GM12878 (cell line): ENCODE data around the gene PAQR5. TPM values are rescaled to one million over a fixed set of nuclear protein-coding genes. Genes with fewer than 3 reads are reported as not detected.

Experiments used
- ATAC-seq: fragments of 200-7000 bp; cut with Tn5 transposase; 3 replicates; pipeline ENCODE4 v1.9.1; 2020; ENCODE audit warnings: mild to moderate bottlenecking, moderate library complexity
- BruUV-seq: library from RNA; stranded (reverse); fragments of 400-500 nt; replicated peaks from 2 replicates; lab custom pipeline; 2021; lab: Mats Ljungman, UMichigan
- CTCF ChIA-PET: fragments of 300-600 bp; sonication (Branson Sonifier 250); formaldehyde crosslinking; extraction: SDS; loops from one replicate; lab custom pipeline; 2021; ENCODE audit warnings: inconsistent platforms; lab: Yijun Ruan, JAX
- POLR2A ChIA-PET: fragments of 350-600 bp; formaldehyde crosslinking; extraction: SDS; loops from one replicate; lab custom pipeline; 2021; ENCODE audit warnings: inconsistent platforms; lab: Charles Lee
- RAD21 ChIA-PET: fragments of 300-600 bp; sonication (Branson Sonifier 250); formaldehyde crosslinking; loops from one replicate; lab custom pipeline; 2023; ENCODE audit warnings: antibody characterized with exemption; ENCODE audit not compliant: unreplicated experiment; lab: Charles Lee
- SMC1A ChIA-PET: fragments of 300-600 bp; sonication (Branson Sonifier 250); formaldehyde crosslinking; loops from one replicate; lab custom pipeline; 2023; ENCODE audit not compliant: unreplicated experiment, uncharacterized antibody; lab: Charles Lee
- DNase-seq: peaks from one replicate; pipeline ENCODE4 v3.0.0-alpha.2; 2011; ENCODE audit warnings: low read depth, low spot score
- FAIRE-seq: peaks from 3 replicates; lab custom pipeline; 2011; peaks lifted over from hg19 to GRCh38; lab: Jason Lieb, UNC
- H2AFZ ChIP-seq: 2 replicates; pipeline ENCODE4 v1.6.0; 2011; ENCODE audit warnings: low read depth, low read length, control low read depth; ENCODE audit not compliant: control insufficient read depth
- H3K27ac ChIP-seq: 2 replicates; pipeline ENCODE4 v1.5.1; 2011; ENCODE audit warnings: control low read depth; ENCODE audit not compliant: control insufficient read depth, insufficient read depth
- H3K27me3 ChIP-seq, 2 experiments: replicated peaks in 1 of 2; 2 replicates each; pipeline versions ENCODE4 v1.6.0 to v1.6.1; 2011; ENCODE audit warnings: low read length in 1 of 2; ENCODE audit not compliant: control insufficient read depth in 2 of 2, insufficient read depth in 2 of 2
- H3K36me3 ChIP-seq, 2 experiments: 2 replicates each; pipeline ENCODE4 v1.5.1; 2011; ENCODE audit warnings: low read length in 1 of 2; ENCODE audit not compliant: control insufficient read depth in 2 of 2, insufficient read depth in 2 of 2
- H3K4me1 ChIP-seq: 2 replicates; pipeline ENCODE4 v1.6.1; 2011; ENCODE audit warnings: mild to moderate bottlenecking, low read length, moderate library complexity, mixed read lengths; ENCODE audit not compliant: control insufficient read depth, insufficient read depth
- H3K4me2 ChIP-seq: 2 replicates; pipeline ENCODE4 v1.6.0; 2011; ENCODE audit warnings: control low read depth; ENCODE audit not compliant: control insufficient read depth, insufficient read depth
- H3K4me3 ChIP-seq: fragments of 200-600 bp; sonication (generic); 2 replicates; pipeline ENCODE4 v1.5.1; 2016
- H3K79me2 ChIP-seq: 2 replicates; pipeline ENCODE4 v1.6.0; 2011; ENCODE audit warnings: low read length; ENCODE audit not compliant: control insufficient read depth, insufficient read depth
- H3K9ac ChIP-seq: 2 replicates; pipeline ENCODE4 v1.8.0; 2011; ENCODE audit warnings: low read length, control low read depth, mixed read lengths; ENCODE audit not compliant: control insufficient read depth, insufficient read depth
- H3K9me3 ChIP-seq: replicated peaks from 3 replicates; pipeline ENCODE4 v1.5.1; 2011; ENCODE audit warnings: mild to moderate bottlenecking, low read length; ENCODE audit not compliant: control insufficient read depth, insufficient read depth
- H4K20me1 ChIP-seq: 2 replicates; pipeline ENCODE4 v1.6.0; 2011; ENCODE audit not compliant: control insufficient read depth, insufficient read depth
- BCL11A ChIP-seq: IDR thresholded peaks from 2 replicates; pipeline ENCODE4 v1.6.1; 2011; ENCODE audit warnings: low read depth, low read length
- CBX5 ChIP-seq: sonication (generic); IDR thresholded peaks from 2 replicates; pipeline ENCODE4 v1.6.1; 2016; ENCODE audit warnings: low read depth, moderate library complexity, mild to moderate bottlenecking, inconsistent platforms
- SMAD5 ChIP-seq: IDR thresholded peaks from 2 replicates; pipeline ENCODE4 v1.6.1; 2016; ENCODE audit warnings: antibody characterized with exemption, low read depth
- ZNF384 ChIP-seq: IDR thresholded peaks from 2 replicates; pipeline ENCODE4 v1.6.1; 2012; ENCODE audit warnings: low read depth, mild to moderate bottlenecking, low read length, improper control_type of control experiment, borderline replicate concordance
- WGBS: methylation state at CpG from one replicate; pipeline ENCODE4 v1.1.6; 2016; ENCODE audit warnings: low lambda C conversion rate; ENCODE audit not compliant: insufficient replicate concordance, insufficient coverage; ENCODE audit errors: missing lambda C conversion rate; 5-methylcytosine and 5-hydroxymethylcytosine counted together
- in situ Hi-C: fragments of 300-500 bp; cut with MboI; formaldehyde crosslinking; loops from 9 replicates; pipeline ENCODE4 v1.14.3; 2018; ENCODE audit warnings: mixed read lengths
- intact Hi-C: fragments of 100-400 bp; cut with micrococcal nuclease; formaldehyde crosslinking; loops from one replicate; pipeline ENCODE4 v1.14.2; 2022; ENCODE audit not compliant: unreplicated experiment
- polyA plus RNA-seq, 11 experiments: library from polyadenylated mRNA; depleted of rRNA in 4 of 11; unstranded in 6 of 11; stranded (reverse) in 5 of 11; fragments of >200 nt; fragmentation: Nextera tagmentation in 4 of 11; fragmentation: Illumina TruSeq in 1 of 11; extraction: Ambion mirVana in 4 of 11; extraction: Trizol in 1 of 11; gene quantifications; 1 replicate in 1 of 11; 2 replicates in 10 of 11; pipeline versions ENCODE4 v1.2.1 to v1.2.3, GENCODE V29; 2011 to 2016; ENCODE audit warnings: inconsistent platforms in 2 of 11, missing spikeins in 2 of 11, low read depth in 1 of 11
- total RNA-seq, 4 experiments: library from RNA; depleted of rRNA in 3 of 4; stranded (reverse); fragments of >200 nt in 3 of 4; fragmentation: Illumina TruSeq in 1 of 4; extraction: Trizol in 1 of 4; gene quantifications; 2 replicates each; pipeline versions ENCODE4 v1.2.1 to v1.2.3, GENCODE V29; 2013 to 2021
- TF ChIP-seq, protein P1 (sequence below): fragments of 450-650 bp; IDR thresholded peaks from 2 replicates; pipeline ENCODE4 v1.6.1; 2017; ENCODE audit warnings: low read depth, mild to moderate bottlenecking, moderate library complexity
- TF ChIP-seq, protein P2 (sequence below): fragments of 450-650 bp; IDR thresholded peaks from 2 replicates; pipeline ENCODE4 v1.6.1; 2016; ENCODE audit warnings: mild to moderate bottlenecking
- TF ChIP-seq, protein P3 (sequence below): fragments of 450-650 bp; formaldehyde crosslinking; IDR thresholded peaks from 2 replicates; pipeline ENCODE4 v1.5.0; 2022; ENCODE audit warnings: mild to moderate bottlenecking, missing genetic modification characterization

Gene PAQR5
- total and polyA plus RNA-seq, 10 of the 15 experiments (the other 5 are each of a cell fraction or from before 2014, with no cell fraction given) = 0.02 to 0.03 TPM; not detected in 8

DNA sequence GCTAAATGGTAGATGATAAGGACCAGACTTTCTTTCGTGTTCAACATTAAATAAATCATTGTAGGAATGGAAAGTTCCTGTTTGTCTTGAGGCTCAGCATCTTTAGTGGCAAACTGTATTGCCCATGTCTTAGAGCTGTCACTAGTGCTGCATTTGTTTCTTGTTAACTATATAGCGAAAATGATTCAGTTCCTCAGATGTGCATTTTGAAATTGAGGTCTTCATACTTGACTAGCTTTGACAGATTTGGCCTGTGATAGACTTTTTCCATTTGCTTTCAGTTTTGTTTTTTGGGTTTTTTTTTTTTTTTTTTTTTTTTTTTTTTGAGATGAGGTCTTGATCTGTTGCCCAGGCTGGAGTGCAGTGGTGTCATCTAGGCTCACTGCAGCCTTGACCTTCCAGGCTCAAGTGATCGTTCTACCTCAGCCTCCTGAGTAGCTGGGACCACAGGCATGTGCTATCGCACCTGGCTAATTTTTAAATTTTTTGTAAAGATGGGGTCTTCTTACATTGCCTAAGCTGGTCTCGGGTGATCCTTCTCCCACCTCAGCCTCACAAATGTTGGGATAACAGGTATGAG, 144.4 kb downstream of the PAQR5 start:
- Histone ChIP-seq H3K4me3 (peak overlapping the region; percentile 23; the same call in 1 of the 2 replicates), H3K79me2 (no peaks in the 10 kb centered on the region), H3K4me2 (peak overlapping the region; percentile 33), H3K9me3 (no peaks in the 10 kb centered on the region), H3K9ac (no peak overlapping the region), H3K36me3 (peaks cover 5 to 35% of the 10 kb centered on the region in 2 experiments), H4K20me1 (no peaks in the 10 kb centered on the region), H3K27me3 (no peaks in the 10 kb centered on the region), H2AFZ (peak overlapping the region; percentile 1; the same call in 1 of the 2 replicates), H3K27ac (peak overlapping the region; percentile 1; the same call in 1 of the 2 replicates), H3K4me1 (no peaks in the 10 kb centered on the region; the same call in 1 of the 2 replicates)
- 69% methylated on average over 5 of the region's 5 CpGs for WGBS
- ChIA-PET RAD21 (interaction anchor here (0.7 to 1.3 kb wide), 2 partner anchors 10 to 1314 kb away, joined by 4 to 5 read pairs; partner anchors contain the start of gene RPLP1), POLR2A (interaction anchor here (0.6 to 0.7 kb wide), 4 partner anchors 9 to 360 kb away, joined by 4 to 9 read pairs (median 5); no protein-coding TSS in a partner anchor), CTCF (interaction anchor here (1.2 to 1.4 kb wide), 2 partner anchors 20 to 32 kb away, joined by 3 to 5 read pairs; no protein-coding TSS in a partner anchor), SMC1A (interaction anchor here (0.7 to 1.6 kb wide), 2 partner anchors 9 kb away, joined by 3 to 6 read pairs; partner anchors contain the start of gene RPLP1)
- ATAC-seq = peak; percentile 89
- in situ Hi-C loops (no loop called here), intact Hi-C loops (no loop called here)
- DNase-seq = no peak
- no peak for TF ChIP-seq SMAD5
- TF ChIP-seq BCL11A = no peak
- TF ChIP-seq, protein P1, sequence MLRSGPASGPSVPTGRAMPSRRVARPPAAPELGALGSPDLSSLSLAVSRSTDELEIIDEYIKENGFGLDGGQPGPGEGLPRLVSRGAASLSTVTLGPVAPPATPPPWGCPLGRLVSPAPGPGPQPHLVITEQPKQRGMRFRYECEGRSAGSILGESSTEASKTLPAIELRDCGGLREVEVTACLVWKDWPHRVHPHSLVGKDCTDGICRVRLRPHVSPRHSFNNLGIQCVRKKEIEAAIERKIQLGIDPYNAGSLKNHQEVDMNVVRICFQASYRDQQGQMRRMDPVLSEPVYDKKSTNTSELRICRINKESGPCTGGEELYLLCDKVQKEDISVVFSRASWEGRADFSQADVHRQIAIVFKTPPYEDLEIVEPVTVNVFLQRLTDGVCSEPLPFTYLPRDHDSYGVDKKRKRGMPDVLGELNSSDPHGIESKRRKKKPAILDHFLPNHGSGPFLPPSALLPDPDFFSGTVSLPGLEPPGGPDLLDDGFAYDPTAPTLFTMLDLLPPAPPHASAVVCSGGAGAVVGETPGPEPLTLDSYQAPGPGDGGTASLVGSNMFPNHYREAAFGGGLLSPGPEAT = no peak
- TF ChIP-seq, protein P2, sequence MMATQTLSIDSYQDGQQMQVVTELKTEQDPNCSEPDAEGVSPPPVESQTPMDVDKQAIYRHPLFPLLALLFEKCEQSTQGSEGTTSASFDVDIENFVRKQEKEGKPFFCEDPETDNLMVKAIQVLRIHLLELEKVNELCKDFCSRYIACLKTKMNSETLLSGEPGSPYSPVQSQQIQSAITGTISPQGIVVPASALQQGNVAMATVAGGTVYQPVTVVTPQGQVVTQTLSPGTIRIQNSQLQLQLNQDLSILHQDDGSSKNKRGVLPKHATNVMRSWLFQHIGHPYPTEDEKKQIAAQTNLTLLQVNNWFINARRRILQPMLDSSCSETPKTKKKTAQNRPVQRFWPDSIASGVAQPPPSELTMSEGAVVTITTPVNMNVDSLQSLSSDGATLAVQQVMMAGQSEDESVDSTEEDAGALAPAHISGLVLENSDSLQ = peak; percentile 63; the same call in 1 of the 2 replicates
- TF ChIP-seq, protein P3, sequence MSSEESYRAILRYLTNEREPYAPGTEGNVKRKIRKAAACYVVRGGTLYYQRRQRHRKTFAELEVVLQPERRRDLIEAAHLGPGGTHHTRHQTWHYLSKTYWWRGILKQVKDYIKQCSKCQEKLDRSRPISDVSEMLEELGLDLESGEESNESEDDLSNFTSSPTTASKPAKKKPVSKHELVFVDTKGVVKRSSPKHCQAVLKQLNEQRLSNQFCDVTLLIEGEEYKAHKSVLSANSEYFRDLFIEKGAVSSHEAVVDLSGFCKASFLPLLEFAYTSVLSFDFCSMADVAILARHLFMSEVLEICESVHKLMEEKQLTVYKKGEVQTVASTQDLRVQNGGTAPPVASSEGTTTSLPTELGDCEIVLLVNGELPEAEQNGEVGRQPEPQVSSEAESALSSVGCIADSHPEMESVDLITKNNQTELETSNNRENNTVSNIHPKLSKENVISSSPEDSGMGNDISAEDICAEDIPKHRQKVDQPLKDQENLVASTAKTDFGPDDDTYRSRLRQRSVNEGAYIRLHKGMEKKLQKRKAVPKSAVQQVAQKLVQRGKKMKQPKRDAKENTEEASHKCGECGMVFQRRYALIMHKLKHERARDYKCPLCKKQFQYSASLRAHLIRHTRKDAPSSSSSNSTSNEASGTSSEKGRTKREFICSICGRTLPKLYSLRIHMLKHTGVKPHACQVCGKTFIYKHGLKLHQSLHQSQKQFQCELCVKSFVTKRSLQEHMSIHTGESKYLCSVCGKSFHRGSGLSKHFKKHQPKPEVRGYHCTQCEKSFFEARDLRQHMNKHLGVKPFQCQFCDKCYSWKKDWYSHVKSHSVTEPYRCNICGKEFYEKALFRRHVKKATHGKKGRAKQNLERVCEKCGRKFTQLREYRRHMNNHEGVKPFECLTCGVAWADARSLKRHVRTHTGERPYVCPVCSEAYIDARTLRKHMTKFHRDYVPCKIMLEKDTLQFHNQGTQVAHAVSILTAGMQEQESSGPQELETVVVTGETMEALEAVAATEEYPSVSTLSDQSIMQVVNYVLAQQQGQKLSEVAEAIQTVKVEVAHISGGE (CRISPR knock-in tag) = no peak
- peak; percentile 84 for TF ChIP-seq ZNF384
- TF ChIP-seq CBX5 = no peak
- FAIRE-seq = peak; percentile 84
- no TSS peak for BruUV-seq
